HepG2 (cell line): Measurements from ENCODE around the gene LTB4R2. TPM values are rescaled to one million over a fixed set of nuclear protein-coding genes. Genes with fewer than 3 reads are reported as not detected.

Experiments used
- ADNP ChIP-seq: sonication (generic); formaldehyde crosslinking; IDR thresholded peaks from 2 replicates; pipeline ENCODE4 v1.4.0; 2020; ENCODE audit warnings: missing genetic modification reagents
- BRCA1 ChIP-seq: sonication (generic); formaldehyde crosslinking; IDR thresholded peaks from 2 replicates; pipeline ENCODE4 v1.4.0; 2020; ENCODE audit warnings: missing genetic modification reagents
- FIP1L1 ChIP-seq: fragments of 200-400 bp; formaldehyde crosslinking; IDR thresholded peaks from 2 replicates; pipeline ENCODE4 v1.6.1; 2018; ENCODE audit warnings: low read depth, mild to moderate bottlenecking, low read length, moderate library complexity, borderline replicate concordance; ENCODE audit not compliant: insufficient read depth
- FOXK1 ChIP-seq: sonication (generic); formaldehyde crosslinking; IDR thresholded peaks from 2 replicates; pipeline ENCODE4 v1.4.0; 2020; ENCODE audit warnings: low read depth, missing genetic modification reagents, borderline replicate concordance
- FOXP1 ChIP-seq, 2 experiments: fragments of 450-650 bp in 1 of 2; IDR thresholded peaks; 2 replicates each; pipeline ENCODE4 v1.6.1; 2017 to 2018; ENCODE audit warnings: antibody characterized with exemption in 1 of 2
- KDM5B ChIP-seq: sonication (generic); formaldehyde crosslinking; IDR thresholded peaks from 2 replicates; pipeline ENCODE4 v1.4.0; 2020; ENCODE audit warnings: missing genetic modification reagents, mild to moderate bottlenecking, borderline replicate concordance
- KLF12 ChIP-seq: sonication (generic); formaldehyde crosslinking; IDR thresholded peaks from 2 replicates; pipeline ENCODE4 v1.4.0; 2020; ENCODE audit warnings: missing genetic modification reagents, borderline replicate concordance
- KLF13 ChIP-seq: sonication (generic); formaldehyde crosslinking; IDR thresholded peaks from 2 replicates; pipeline ENCODE4 v1.4.0; 2020; ENCODE audit warnings: mild to moderate bottlenecking, missing genetic modification reagents
- KLF6 ChIP-seq: IDR thresholded peaks from 2 replicates; pipeline ENCODE4 v1.8.0; 2016; ENCODE audit warnings: missing biosample characterization, missing genetic modification reagents
- MAF1 ChIP-seq: sonication (generic); formaldehyde crosslinking; IDR thresholded peaks from 2 replicates; pipeline ENCODE4 v1.5.0; 2020; ENCODE audit warnings: missing genetic modification reagents, borderline replicate concordance
- MAFK ChIP-seq, 2 experiments: IDR thresholded peaks in 1 of 2; conservative IDR thresholded peaks in 1 of 2; 2 replicates each; pipeline ENCODE4 v1.6.1; 2011; ENCODE audit warnings: improper control_type of control experiment in 2 of 2, low read length in 2 of 2
- NBN ChIP-seq: fragments of 450-650 bp; conservative IDR thresholded peaks from 2 replicates; pipeline ENCODE4 v1.6.1; 2017
- STAG1 ChIP-seq: sonication (generic); formaldehyde crosslinking; IDR thresholded peaks from 2 replicates; pipeline ENCODE4 v1.4.0; 2020; ENCODE audit warnings: missing genetic modification reagents
- ZFP62 ChIP-seq: sonication (generic); formaldehyde crosslinking; IDR thresholded peaks from 2 replicates; pipeline ENCODE4 v1.4.0; 2020; ENCODE audit warnings: missing genetic modification reagents
- ZNF773 ChIP-seq: sonication (generic); formaldehyde crosslinking; IDR thresholded peaks from 2 replicates; pipeline ENCODE4 v1.4.0; 2020; ENCODE audit warnings: missing genetic modification reagents, borderline replicate concordance
- ZSCAN9 ChIP-seq: IDR thresholded peaks from 2 replicates; pipeline ENCODE4 v1.6.1; 2016; ENCODE audit warnings: borderline replicate concordance
- polyA plus RNA-seq, 8 experiments: library from polyadenylated mRNA; depleted of rRNA in 3 of 8; stranded (reverse) in 7 of 8; unstranded in 1 of 8; fragments of >200 nt; fragmentation: Illumina TruSeq in 4 of 8; extraction: Trizol in 4 of 8; gene quantifications; 2 replicates each; pipeline versions ENCODE4 v1.2.1 to v1.2.3, GENCODE V29; 2011 to 2016; ENCODE audit warnings: low read depth in 4 of 8, missing spikeins in 1 of 8, mixed read lengths in 1 of 8; ENCODE audit not compliant: insufficient read depth in 1 of 8
- total RNA-seq, 5 experiments: library from RNA; depleted of rRNA; stranded (reverse); fragments of >200 nt; fragmentation: Illumina TruSeq; extraction: Trizol; gene quantifications; 2 replicates each; pipeline ENCODE4 v1.2.3, GENCODE V29; 2016; ENCODE audit warnings: low read depth in 1 of 5
- TF ChIP-seq, protein P1 (sequence below): sonication (generic); formaldehyde crosslinking; conservative IDR thresholded peaks from 2 replicates; pipeline ENCODE4 v1.8.0; 2022; ENCODE audit warnings: mild to moderate bottlenecking, moderate library complexity, missing genetic modification reagents
- TF ChIP-seq, protein P2 (sequence below): sonication (generic); formaldehyde crosslinking; IDR thresholded peaks from 2 replicates; pipeline ENCODE4 v1.4.0; 2020; ENCODE audit warnings: missing genetic modification reagents
- TF ChIP-seq, protein P3 (sequence below): IDR thresholded peaks from 2 replicates; pipeline ENCODE4 v1.6.1; 2016

Gene LTB4R2
- total and polyA plus RNA-seq, 2 of the 13 experiments (the other 11 are each of a cell fraction or from before 2014, with no cell fraction given) = 3.9 to 6.9 TPM

DNA sequence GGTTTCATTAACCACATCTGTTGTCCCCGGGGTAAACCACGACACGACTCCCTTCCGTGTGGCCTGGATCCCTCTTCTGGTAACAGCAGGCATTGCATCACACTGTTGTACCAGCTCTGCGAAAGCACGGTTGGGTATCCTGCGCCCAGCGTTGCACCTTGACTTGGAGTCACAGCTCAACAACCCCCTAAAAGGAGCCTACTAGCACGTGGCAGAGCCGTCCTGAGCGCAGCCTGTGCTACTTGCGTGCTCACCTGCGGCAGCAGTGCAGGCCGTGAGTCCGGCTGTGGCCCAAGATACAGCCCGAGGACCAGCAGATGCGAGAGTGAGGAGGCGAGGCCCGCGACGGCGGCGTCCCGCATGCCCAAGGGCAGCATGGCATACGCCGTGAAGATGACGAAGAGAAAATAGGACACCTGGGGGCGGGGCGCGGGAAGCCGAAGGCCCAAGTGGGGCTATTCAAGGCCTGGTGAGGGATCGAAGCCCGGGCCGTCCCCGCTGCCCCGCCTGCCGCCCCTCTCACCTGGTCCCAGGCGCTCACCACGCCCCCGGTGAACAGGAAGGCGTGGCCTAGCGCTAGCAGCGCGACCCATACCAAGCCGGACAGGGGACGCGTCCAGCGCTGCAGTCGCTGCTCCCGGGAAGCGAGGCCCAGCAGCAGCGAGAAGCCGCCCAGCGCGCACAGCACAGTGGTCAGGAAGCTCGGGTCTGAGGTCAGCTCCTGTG, 22.5 kb downstream of the LTB4R2 start (continued):
- TF ChIP-seq BRCA1 (CRISPR knock-in tag) (no peak), STAG1 (CRISPR knock-in tag) (peak; percentile 77), FOXK1 (CRISPR knock-in tag) (no peak), KLF13 (CRISPR knock-in tag) (peak; percentile 99), KDM5B (CRISPR knock-in tag) (peak; percentile 99), ZFP62 (CRISPR knock-in tag) (no peak), MAF1 (CRISPR knock-in tag) (no peak), ZSCAN9 (CRISPR knock-in tag) (peak; percentile 77), ADNP (CRISPR knock-in tag) (no peak), ZNF773 (CRISPR knock-in tag) (peak; percentile 80; the same call in 1 of the 2 replicates), MAFK (conservative IDR thresholded peaks at IDR 0.05 in 1 of 2, IDR thresholded peaks at IDR 0.05 in 1 of 2; ENCODE audit: low read length in 2 of 2) (no peak), FIP1L1 (no peak), KLF6 (CRISPR knock-in tag) (peak; percentile 93; the same call in 1 of the 2 replicates), KLF12 (no peak), NBN (no peak), FOXP1 (IDR thresholded peaks at IDR 0.05) (no peak), FOXP1 (CRISPR knock-in tag; IDR thresholded peaks at IDR 0.05) (peak; percentile 53)
- TF ChIP-seq, protein P1, sequence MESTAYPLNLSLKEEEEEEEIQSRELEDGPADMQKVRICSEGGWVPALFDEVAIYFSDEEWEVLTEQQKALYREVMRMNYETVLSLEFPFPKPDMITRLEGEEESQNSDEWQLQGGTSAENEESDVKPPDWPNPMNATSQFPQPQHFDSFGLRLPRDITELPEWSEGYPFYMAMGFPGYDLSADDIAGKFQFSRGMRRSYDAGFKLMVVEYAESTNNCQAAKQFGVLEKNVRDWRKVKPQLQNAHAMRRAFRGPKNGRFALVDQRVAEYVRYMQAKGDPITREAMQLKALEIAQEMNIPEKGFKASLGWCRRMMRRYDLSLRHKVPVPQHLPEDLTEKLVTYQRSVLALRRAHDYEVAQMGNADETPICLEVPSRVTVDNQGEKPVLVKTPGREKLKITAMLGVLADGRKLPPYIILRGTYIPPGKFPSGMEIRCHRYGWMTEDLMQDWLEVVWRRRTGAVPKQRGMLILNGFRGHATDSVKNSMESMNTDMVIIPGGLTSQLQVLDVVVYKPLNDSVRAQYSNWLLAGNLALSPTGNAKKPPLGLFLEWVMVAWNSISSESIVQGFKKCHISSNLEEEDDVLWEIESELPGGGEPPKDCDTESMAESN (CRISPR knock-in tag) = peak; percentile 52; the same call in 1 of the 2 replicates
- TF ChIP-seq, protein P2, sequence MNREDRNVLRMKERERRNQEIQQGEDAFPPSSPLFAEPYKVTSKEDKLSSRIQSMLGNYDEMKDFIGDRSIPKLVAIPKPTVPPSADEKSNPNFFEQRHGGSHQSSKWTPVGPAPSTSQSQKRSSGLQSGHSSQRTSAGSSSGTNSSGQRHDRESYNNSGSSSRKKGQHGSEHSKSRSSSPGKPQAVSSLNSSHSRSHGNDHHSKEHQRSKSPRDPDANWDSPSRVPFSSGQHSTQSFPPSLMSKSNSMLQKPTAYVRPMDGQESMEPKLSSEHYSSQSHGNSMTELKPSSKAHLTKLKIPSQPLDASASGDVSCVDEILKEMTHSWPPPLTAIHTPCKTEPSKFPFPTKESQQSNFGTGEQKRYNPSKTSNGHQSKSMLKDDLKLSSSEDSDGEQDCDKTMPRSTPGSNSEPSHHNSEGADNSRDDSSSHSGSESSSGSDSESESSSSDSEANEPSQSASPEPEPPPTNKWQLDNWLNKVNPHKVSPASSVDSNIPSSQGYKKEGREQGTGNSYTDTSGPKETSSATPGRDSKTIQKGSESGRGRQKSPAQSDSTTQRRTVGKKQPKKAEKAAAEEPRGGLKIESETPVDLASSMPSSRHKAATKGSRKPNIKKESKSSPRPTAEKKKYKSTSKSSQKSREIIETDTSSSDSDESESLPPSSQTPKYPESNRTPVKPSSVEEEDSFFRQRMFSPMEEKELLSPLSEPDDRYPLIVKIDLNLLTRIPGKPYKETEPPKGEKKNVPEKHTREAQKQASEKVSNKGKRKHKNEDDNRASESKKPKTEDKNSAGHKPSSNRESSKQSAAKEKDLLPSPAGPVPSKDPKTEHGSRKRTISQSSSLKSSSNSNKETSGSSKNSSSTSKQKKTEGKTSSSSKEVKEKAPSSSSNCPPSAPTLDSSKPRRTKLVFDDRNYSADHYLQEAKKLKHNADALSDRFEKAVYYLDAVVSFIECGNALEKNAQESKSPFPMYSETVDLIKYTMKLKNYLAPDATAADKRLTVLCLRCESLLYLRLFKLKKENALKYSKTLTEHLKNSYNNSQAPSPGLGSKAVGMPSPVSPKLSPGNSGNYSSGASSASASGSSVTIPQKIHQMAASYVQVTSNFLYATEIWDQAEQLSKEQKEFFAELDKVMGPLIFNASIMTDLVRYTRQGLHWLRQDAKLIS = peak; percentile 56; the same call in 1 of the 2 replicates
- TF ChIP-seq, protein P3, sequence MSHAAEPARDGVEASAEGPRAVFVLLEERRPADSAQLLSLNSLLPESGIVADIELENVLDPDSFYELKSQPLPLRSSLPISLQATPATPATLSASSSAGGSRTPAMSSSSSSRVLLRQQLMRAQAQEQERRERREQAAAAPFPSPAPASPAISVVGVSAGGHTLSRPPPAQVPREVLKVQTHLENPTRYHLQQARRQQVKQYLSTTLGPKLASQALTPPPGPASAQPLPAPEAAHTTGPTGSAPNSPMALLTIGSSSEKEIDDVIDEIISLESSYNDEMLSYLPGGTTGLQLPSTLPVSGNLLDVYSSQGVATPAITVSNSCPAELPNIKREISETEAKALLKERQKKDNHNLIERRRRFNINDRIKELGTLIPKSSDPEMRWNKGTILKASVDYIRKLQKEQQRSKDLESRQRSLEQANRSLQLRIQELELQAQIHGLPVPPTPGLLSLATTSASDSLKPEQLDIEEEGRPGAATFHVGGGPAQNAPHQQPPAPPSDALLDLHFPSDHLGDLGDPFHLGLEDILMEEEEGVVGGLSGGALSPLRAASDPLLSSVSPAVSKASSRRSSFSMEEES = peak; percentile 70
